DMS 273 (cell line): ENCODE data around the gene MRPL40.
"Not testable (repeated sequence)": the region's sequence is repeated elsewhere in the genome, so short reads cannot be mapped to it uniquely, and the experiment has no call there.

ENCODE experiments used
- DNase-seq: peaks from one replicate; lab custom pipeline; 2025; ENCODE audit not compliant: unreplicated experiment; lab: John Stamatoyannopoulos, UW

Gene MRPL40

GRCh38 chr22:19440411-19441195 is 8.3 kb downstream of the MRPL40 start:
- no peak for DNase-seq

DNA sequence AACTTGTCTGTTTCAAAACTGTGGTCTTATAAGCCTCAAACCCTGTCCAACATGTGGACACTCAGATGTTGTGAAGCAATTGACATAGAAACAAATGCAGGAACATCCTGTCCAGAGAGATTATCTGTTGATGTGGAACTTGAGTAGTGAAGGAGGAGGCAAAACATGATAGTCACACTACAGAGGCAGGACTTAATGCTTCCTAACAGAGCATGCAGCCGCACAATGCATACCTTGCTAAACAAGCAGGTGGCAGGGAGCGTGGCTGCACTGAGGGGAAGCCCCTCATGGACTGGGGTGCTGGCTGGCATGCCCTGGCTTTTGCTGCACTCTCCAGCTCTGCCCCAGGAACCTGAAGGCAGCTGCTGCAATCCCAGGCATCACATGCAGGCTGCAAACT is 9.8 kb downstream of the MRPL40 start:
- no peak for DNase-seq

DNA sequence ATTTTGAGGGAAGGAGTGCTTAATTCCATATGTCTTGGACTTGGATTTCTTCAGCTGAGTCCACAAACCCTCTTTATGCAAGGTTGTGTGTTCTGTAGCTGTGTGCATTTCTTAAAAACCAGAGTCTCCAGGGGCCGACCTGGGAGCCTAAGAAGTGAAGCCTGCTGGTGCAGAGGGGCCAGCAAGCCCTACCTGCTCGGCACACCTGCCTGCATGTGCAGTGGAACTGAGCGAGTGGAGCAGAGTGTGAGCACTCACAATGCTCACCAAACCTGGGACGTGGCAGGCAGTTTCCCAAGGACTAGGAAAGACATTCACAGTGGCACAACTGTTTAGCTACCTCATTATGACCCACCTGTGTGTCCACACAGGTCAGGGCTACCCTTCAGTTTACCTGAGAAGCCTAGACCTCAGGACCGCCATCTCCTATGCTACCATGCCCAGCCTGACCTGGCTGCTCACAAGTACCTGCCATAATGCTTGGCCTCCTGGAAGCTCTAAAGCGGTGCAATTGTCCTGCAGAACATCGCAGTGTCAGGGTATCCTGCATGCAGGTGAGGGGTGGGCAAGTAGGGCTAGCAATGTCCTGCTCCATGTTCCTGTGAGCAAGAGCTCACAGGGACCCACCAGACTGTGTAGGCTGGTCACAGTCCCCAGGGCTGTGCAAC is 11.3 kb downstream of the MRPL40 start:
- no peak for DNase-seq

- DNase-seq: not testable (repeated sequence)
Observed at GRCh38 chr22:19445279-19445982, 13.1 kb downstream of the MRPL40 start.

DNA sequence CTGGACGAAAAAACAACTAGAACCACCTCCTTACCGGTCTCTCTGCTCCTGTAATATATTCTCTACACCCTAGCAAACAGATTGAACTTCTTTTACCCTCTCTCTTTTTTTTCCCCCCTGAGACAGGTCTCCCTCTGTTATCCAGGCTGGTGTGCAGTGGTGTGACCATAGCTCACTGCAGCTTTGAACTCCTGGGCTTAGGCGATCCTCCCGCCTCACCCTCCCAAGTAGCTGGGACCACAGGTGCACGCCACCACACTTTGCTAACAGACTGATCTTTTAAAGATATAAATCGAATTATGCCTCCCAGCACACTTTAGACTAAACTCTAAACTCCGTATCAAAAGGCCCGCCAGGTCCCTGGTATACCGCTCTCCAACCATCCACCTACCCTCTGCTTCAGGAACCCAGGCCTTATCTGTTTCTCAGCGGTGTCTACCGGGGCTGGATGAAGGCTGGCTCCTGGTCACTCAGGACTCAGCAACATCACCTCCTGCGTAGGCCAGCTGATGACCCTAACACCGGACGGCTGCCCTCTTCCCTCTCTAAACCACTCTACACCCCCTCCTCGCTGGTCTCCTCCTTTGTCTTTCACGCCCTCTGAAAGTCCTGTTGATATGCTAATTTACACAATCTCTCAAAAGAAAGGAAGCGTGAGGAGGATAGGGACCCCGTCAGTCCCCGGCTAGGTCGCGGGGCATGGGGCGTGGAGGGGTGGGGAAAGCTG is 14.4 kb downstream of the MRPL40 start:
- no peak for DNase-seq

GRCh38 chr22:19447330-19448075 is 15.2 kb downstream of the MRPL40 start, which contains the start of gene C22orf39:
Gene C22orf39 (minus strand): TSS chr22:19447711. CDS start chr22:19447688, 23 bp downstream.
- peak; percentile 94 for DNase-seq

GRCh38 chr22:19448076-19448607 is 15.8 kb downstream of the MRPL40 start:
- peak; percentile 96 for DNase-seq

- no peak for DNase-seq
Observed at GRCh38 chr22:19448739-19449421, 16.5 kb downstream of the MRPL40 start.

- no peak for DNase-seq
Observed at GRCh38 chr22:19449422-19449767, 17.1 kb downstream of the MRPL40 start.

DNA sequence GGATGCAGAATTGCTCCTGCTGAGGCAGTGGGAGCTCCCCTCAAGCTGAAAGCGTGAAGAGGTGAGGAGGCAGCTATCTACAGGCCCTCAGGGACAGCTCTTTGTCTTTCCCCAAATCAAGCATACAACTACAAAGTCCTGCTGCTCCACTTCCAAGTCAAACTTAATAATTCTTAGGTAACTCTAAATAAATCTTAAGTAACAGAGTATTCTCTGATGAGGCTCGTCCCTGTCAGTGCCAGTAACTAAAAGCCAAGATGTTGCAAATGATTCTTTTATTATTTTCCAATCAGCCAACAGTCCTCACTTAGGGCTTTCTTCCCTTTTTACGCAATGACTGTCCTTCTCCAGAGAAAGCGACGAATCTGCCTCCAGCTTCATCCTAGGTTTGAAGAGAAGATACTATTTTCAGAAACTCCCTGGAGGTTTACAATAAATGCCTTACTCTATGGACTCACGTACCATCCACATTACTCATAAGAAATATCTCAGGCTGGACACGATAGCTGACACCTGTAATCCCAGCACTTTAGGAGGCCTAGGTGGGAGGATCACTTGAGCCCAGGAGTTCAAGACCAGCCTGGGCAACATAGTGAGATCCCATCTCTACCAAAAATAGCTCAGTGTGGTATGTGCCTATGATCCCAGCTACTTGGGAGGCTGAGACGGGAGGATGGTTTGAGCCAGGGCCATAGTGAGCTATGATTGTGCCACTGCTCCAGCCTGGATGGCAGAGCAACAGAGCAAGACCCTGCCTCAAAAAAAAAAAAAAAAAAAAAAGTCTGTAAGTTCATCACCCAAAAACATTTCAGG is 18.2 kb downstream of the MRPL40 start:
- no peak for DNase-seq

DNA sequence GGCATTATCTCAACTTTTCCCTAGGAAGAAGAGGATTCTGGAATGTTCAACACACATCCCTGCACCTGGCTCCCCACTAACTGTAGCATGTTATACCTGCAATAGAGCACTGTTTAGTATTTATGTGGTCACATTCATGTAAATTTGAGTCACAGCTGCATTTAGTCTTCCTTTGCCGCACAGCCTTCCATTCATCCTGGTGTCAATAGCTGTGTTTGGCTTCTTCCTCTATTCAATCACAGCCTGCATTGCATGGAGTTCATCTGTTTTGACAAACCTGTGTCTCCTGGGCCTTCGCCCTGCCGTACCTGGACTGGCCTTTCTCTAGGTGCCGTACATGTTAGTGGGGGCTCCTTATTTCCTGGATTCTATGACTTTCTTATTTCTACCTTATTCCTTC is 19.2 kb downstream of the MRPL40 start:
- no peak for DNase-seq

GRCh38 chr22:19453718-19454117 is 21.4 kb downstream of the MRPL40 start:
- no peak for DNase-seq

DNA sequence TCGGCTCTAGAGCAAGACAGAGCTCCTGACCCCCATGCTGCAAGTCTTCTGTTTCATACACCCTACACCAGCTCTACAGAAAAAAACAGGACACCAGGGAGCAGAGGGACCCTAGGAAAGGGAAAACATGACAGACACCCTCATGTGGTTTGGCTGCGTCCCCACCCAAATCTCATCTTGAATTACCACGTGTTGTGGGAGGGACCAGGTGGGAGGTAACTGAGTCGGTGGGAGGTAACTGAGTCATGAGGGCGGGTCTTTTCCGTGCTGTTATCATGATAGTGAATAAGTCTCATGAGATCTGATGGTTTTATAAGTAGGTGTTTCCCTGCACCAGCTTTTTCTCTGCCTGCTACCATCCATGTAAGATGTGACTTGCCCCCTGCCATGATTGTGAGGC is 21.8 kb downstream of the MRPL40 start:
- DNase-seq: no peak

GRCh38 chr22:19455033-19455432 is 22.7 kb downstream of the MRPL40 start:
- no peak for DNase-seq

GRCh38 chr22:19455585-19456370 is 23.4 kb downstream of the MRPL40 start:
- no peak for DNase-seq

DNA sequence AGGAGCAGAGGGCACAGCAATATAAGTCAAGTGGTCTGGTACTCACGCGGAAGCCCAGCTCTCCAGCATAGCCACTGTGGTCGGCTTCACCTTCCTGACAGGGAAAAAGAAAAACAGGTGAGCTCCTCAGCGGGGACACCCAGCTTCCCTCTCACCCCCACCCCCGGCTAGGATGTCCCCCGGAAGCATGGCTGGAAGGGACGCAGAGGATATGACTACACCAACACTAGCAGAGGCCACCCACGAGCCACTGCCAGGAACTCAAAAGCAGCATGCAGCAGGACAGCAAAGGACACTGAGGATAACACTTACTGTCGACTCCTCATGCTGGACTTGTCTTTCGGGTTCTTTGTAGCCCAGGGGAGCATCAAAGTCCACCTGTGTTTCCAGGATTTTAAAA is 24.2 kb downstream of the MRPL40 start:
- no peak for DNase-seq

DNA sequence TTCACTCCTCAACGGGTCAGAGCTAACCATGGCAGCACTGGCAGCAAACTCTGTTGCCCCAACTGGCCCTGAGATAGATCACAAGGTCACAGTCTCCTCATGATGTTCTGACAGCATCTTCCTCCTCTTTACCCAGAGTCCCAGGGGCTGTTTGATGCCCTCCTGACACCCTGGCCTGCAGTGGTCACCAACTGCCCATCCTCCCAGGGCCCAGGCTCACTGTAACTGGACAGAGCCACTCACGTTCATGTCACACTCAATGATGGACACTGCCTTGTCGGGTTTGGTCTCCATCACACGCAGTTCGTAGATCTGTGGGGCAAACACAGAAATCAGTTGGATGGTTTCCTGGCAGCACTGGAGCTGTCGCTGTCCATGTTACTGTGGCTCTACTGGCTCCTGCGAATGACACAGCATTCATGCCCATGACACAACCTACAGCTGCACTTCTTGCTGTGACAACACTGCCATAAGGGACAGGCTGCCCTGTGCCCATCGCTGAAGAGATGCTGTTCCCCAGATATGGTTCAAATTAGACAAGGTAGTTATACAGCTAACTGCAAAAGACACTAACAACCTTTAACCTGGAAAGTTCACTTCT is 25.6 kb downstream of the MRPL40 start:
- no peak for DNase-seq

- no peak for DNase-seq
Observed at GRCh38 chr22:19460036-19460435, 27.7 kb downstream of the MRPL40 start.
